Non-pigmented ciliary epithelial cell (primary cell): Measurements from ENCODE around the gene FUZ.

Experiments
- DNase-seq: peaks from one replicate; pipeline ENCODE4 v3.0.0-alpha.2; 2010; ENCODE audit warnings: low read depth

Gene FUZ

DNA sequence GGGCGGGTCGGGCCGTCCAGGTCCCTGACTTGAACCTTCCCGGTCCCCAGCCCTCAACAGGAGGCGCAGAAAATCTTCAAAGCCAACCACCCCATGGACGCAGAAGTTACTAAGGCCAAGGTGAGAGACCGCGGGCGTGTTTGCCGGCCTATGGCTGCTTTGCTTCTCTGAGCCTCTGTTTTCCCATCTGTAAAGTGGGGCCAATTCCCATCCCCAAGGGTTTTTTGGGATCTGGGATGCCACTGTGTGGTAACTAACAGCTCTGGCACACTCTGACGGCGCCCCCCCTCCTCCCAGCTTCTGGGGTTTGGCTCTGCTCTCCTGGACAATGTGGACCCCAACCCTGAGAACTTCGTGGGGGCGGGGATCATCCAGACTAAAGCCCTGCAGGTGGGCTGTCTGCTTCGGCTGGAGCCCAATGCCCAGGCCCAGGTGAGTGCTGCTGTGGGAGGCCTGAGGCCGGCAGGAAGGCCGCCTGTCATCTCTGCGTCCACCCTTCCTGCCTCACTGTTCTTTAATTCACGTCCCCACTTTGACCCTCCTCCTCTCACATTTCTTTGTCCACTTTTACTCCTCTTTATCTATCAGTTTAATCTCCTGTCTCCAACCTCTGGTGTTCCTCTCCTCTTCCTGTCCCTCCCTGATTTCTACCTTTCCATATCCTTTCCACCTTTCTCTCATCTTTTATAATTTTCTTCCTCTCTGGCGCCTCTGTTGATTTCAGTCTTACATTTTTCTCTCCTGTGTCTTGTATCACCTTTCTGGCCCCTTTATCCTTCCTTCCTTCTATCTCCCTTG, 7.1 kb downstream of the FUZ start:
- no peak for DNase-seq

DNA sequence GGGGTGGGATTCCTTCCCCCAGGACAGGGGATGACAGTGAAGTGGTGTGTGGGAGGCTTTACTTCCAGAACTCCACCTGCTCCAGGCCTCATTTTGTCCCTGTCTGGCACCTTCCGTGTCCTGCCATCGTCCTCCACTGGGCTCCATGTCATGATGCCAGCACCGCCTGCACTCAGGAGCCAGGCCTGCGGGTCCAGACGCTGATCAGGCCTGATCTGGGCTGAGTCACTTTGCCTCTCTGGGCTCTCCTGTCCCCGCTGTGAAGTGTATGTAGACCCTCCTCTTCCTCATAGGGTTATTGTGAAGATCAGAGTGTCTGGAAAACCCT, 9.6 kb downstream of the FUZ start:
- DNase-seq = no peak

DNA sequence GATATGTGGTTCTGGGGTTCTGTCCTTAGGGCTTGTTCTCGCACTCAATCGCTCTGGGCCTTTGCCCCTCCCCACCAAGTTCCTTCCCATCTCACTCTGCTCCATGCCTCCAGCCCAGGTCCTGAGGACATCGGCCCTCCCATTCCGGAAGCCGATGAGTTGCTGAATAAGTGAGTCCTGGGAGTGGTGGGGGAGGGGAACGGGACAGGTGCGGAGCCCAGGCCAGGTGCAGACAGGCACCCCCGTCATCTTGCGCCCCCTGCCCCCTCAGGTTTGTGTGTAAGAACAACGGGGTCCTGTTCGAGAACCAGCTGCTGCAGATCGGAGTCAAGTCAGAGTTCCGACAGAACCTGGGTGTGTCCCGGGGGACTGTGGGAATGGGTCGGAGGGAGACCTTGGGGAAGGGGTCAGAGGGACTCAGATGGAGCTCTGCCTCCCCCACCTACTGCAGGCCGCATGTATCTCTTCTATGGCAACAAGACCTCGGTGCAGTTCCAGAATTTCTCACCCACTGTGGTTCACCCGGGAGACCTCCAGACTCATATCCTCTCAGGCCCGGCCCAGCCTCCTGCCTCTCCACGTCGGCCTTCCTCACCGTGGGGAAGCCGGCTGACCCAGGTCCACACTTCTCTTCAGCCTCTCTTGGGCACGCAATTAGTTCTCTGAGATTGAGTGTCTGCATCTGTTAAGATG, 10.1 kb downstream of the FUZ start:
- no peak for DNase-seq

DNA sequence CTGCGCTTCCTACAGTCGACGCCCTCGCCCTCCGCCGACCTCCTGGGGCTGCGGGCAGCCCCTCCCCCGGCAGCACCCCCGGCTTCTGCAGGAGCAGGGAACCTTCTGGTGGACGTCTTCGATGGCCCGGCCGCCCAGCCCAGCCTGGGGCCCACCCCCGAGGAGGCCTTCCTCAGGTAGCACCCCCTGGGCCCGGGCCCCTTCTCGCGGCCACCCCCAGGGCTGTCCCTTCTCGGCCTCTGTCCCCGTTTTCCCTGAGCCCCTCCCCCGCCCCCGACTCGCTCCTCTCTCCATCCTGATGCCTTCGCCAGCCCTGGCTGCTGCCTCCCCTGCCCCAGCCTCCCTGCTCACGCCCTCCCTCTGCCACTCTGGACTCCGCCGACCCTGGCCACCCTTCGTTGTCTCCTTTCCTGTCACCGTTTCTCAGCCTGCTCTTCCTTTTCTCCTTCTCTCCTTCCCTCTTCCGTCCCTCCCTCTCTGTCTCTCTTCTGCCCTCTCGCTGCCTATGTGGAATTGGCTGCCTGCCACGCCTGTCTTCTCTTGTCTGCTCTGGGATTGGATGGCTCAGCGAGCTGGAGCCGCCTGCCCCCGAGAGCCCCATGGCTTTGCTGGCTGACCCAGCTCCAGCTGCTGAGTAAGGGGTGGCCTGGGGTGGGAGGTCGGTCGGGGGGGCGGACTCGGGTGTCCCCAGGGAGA, 11.0 kb downstream of the FUZ start:
- peak; percentile 60 for DNase-seq

DNA sequence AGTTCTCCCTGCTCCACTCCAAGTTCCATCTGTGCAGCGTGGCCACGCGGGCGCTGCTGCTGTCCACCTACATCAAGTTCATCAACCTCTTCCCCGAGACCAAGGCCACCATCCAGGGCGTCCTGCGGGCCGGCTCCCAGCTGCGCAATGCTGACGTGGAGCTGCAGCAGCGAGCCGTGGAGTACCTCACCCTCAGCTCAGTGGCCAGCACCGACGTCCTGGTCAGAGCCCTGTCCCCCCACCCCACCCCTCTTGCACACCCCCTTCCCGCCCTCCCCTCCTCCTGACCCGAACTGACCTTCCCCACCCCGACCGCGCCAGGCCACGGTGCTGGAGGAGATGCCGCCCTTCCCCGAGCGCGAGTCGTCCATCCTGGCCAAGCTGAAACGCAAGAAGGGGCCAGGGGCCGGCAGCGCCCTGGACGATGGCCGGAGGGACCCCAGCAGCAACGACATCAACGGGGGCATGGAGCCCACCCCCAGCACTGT, 11.6 kb downstream of the FUZ start:
- DNase-seq = no peak

DNA sequence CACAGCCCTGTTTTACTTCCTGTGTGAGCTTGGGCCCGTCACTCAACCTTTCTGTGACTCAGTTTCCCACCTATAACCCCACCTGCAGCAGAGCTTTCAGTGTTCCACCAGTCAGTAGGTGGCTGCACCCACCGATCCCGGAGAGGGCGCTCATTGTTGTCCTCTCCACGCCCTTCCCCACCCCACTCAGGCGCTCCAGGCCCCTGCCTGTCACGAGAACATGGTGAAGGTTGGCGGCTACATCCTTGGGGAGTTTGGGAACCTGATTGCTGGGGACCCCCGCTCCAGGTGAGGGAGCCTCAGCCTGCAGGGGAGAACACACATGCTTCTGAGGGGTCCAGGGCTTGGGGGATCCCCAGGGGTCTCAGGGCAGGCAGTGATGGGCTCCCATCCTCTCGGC, 12.3 kb downstream of the FUZ start:
- DNase-seq = no peak

DNA sequence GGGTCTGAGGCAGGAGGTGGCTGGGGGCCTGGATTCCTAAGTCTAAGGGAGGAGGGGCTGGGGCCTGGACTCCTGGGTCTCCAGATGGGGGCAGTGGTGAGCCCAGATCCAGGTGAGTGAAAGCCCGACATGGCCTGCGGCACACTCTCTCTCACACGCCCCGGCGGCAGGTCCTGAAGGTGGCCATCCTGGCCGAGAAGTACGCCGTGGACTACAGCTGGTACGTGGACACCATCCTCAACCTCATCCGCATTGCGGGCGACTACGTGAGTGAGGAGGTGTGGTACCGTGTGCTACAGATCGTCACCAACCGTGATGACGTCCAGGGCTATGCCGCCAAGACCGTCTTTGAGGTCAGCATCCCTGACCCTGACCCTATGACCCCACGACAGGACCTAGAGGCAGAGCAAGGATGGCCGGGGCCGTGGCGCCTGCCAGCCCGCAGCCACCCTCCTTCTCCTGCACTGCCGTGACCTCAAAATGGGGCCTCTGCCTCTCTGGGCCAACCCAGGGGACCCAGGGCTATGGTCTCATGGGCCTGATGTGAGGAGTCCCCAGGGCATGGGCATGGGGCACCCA, 13.2 kb downstream of the FUZ start:
- DNase-seq = no peak

DNA sequence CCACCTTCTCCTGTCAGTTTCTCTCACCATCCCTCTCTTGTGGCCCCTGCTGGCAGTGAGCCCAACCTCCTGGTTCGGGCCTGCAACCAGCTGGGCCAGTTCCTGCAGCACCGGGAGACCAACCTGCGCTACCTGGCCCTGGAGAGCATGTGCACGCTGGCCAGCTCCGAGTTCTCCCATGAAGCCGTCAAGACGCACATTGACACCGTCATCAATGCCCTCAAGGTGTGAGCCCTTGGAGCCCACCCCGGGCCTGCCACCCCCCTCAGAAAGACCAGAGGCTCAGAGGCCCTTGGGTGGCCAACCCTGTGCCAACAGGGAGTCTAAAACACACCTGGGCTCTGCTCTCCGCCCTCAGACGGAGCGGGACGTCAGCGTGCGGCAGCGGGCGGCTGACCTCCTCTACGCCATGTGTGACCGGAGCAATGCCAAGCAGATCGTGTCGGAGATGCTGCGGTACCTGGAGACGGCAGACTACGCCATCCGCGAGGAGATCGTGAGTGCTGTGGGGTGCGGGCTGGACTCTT, 13.8 kb downstream of the FUZ start:
- no peak for DNase-seq

DNA sequence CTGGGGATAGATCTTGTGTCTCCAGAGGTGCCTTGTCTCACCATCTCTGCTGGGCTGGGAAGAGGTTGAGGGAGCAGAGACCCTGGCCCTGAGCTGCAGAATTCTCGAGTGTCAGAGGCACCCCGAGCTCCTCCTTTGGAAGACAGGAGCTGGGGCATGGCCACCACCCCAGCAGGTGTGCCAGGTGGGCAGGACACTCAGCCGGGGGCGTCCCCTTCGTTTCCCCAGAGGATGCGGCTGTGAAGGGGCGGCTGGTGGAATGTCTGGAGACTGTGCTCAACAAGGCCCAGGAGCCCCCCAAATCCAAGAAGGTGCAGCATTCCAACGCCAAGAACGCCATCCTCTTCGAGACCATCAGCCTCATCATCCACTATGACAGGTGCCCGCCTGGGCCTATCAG, 14.5 kb downstream of the FUZ start:
- DNase-seq = no peak

DNA sequence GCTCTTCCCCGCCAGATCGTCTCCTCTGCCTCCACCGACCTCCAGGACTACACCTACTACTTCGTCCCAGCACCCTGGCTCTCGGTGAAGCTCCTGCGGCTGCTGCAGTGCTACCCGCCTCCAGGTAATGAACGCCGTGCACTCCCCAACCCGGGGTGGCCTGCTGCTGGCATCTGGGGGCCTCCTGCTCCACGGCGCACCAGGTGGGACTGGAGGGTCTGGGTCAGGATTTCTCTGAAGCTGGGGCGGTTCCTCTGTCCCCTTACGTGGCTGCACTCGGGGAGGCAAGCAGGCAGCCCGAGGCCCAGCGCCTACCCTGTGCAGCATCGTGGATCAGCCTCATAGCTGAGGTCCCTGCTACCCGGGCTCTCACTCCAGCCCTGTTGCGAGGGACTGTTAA, 17.5 kb downstream of the FUZ start:
- DNase-seq = no peak

DNA sequence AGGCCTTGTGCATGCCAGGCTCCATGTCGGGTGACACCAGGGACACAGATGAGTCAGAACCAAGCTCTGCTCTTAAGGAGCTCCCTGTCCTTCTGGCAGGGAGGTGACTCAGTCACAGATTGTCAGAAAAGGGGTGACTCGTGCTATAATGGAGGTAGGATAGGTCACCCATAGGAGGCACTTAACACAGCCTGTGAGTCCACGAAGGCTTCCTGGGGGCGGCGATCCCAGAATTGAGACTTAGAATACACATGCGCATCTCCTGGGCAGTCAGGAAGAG, 19.6 kb downstream of the FUZ start:
- DNase-seq = no peak

DNA sequence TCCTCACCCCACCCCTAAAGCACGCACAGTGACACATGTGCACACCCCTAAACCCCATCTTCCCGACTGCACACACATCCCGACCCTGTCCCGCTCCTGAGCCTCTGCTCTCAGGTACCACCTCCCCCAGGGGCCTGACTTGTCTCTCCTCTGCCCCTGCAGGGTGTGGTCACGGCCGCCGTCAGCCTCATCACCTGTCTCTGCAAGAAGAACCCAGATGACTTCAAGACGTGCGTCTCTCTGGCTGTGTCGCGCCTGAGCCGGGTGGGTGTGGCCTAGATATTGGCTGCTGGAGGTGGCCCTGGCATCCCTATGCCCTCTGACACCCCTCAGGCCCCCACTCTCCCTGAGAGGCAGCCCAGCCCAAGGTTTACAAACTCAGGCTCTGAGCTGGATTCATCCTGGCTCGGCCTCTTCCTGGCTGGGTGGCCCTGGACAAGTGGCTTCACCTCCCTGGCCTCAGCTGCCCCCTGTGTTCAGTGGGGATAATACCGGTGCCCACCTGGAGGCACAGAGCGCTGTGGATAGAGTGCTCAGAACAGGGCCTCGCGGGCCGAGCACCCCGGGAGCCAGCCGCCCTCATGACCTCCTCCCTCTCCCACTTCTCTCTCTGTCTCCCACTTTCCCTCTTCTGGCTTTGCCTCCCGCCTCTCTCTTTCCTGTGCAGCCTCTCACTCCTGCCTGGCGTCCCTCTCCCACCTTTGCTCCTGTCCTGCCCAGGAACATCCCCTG, 20.1 kb downstream of the FUZ start:
- DNase-seq = no peak

DNA sequence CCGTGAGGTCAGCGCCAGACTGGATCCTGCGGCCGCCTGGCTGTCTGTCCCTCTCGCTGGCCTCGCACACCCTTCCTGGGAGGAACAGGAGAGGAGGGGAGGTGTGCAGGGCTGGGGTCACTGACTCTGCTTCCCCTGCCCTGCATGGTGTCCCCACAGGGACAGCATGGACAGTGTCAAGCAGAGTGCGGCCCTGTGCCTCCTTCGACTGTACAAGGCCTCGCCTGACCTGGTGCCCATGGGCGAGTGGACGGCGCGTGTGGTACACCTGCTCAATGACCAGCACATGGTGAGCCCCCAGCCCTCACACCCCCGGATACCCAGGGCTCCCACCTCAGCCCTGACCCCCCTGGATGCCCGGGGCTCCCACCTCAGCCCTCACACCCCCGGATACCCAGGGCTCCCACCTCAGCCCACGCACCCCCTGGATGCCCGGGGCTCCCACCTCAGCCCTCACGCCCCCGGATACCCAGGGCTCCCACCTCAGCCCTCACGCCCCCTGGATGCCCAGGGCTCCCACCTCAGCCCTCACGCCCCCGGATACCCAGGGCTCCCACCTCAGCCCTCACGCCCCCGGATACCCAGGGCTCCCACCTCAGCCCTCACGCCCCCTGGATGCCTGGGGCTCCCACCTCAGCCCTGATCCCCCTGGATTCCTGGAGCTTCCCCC, 21.2 kb downstream of the FUZ start:
- DNase-seq = no peak

DNA sequence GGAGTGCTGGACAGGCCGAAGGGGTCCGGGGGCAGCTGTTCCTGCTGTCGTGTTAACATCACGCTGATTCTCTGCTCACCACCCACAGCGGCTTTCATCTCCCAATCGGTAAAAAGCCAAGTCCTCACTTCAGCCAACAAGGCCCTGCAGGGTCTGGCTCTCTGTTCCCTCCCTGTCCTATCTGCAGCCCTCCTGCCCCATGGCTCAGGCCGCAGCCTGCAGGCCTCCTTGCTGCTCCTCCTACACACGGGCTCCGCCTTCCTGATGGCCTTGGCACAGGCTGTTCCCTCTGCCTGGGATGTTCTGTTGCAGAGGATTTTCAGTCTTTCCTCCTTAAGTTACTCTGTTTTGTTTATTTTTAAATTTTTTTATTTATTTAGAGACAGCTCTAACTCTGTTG, 22.2 kb downstream of the FUZ start:
- DNase-seq = no peak

DNA sequence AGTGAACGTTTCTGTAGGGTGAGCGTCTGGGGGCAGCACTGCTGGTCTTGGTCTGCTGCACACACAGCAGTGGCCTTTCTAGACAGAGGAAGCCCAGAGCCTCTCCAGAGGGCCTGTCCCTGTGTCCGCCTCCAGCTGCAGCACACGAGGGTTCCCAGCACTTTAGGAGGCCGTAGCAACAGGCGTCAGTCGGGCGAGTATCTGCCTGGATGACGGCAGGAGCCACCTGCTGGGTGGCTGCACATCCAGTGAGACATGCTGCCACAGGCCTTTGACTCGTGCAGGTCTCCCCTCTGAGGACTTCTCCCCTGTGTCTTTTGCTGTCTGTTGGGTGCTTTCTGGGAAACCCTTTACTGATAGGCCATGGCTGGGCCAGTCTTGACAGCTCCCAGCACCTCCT, 24.2 kb downstream of the FUZ start:
- DNase-seq = no peak

DNA sequence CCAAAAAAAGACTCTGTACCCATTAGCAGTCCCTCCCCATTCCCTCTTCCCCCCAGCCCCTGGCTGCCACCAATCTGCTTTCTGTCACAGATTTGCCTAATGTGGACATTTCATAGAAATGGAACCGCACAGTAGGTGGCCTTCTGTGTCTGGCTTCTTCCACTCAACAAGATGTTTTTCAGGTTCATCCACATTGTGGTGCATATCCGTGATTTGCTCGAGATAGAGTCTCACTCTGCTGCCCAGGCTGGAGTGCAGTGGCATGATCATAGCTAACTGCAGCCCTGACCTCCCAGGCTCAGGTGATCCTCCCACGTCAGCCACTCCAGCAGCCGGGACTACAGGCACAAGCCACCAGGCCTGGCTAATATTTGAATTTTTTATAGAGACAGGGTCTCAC, 25.3 kb downstream of the FUZ start:
- no peak for DNase-seq

DNA sequence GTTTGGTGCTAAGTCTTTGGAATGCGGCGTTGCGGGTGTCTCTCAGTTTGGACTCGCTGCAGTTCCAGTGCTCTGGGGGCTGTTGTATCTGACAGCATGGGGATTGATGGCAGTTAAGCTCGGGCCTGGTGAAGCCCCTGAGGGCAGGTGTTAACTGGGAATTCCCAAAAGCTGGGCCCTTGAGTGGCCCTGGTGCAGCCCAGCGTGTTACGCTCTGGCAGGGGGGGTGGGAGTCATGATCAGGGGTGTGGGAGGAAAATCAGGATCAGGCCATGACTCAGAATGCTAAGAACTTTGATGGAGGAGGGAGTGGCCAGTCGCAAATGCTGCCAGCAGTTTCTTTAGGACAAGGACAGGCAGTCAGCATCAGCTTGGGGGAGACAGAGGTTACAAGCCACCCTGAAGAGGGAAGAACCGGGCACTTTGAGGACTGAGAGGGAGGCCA, 26.7 kb downstream of the FUZ start:
- no peak for DNase-seq

DNA sequence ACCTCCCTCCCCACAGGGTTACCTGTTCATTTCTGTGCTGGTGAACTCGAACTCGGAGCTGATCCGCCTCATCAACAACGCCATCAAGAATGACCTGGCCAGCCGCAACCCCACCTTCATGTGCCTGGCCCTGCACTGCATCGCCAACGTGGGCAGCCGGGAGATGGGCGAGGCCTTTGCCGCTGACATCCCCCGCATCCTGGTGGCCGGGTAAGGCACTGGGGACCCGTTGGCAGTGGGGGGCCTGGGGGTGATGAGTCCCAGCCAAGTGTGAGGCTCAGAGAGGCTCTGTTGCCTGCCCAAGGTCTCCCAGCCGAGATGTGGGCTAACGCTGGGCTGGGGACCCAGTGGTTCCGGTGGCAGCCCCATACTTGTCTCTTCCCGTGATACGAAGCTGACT, 30.6 kb downstream of the FUZ start:
- DNase-seq = no peak

DNA sequence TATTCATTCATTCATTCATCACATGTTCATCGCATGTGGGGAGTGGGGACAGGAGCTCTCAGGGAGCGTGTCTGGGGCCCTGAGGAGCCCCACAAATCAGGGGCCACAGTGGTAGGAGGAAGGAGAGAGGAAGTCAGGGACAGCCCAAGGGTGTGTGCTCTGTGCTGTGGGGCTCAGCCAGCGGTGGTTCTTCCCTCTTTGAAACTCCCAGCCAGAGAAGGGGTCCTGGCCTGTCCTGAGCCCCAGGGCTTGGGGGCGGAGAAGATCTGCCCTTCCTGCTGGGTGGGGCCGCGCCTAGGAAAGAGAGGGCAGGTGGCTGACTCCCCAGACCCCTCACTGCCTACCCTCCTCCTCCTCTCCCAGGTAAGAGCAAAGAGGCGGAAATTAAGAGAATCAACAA, 31.7 kb downstream of the FUZ start:
- DNase-seq = no peak

DNA sequence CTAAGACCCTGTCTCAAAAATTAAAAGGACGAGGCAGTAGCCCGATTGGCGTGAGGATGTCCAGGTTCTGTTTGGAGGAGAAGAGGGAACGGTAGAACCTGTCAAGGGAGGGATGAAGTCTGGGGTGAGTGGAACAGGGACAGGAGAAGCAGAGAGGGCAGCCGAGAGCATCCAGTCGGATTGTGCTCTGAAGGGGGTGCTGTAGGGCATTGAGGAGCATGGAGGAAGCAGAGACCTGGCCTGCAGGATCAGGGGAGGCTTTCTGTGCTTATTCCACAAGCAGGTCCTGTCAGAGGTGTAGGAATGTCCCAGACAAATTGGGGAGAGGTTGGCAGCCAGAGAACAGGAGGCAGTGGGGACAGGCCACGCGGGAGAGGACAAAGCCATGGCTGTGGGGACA, 32.2 kb downstream of the FUZ start:
- DNase-seq = no peak

DNA sequence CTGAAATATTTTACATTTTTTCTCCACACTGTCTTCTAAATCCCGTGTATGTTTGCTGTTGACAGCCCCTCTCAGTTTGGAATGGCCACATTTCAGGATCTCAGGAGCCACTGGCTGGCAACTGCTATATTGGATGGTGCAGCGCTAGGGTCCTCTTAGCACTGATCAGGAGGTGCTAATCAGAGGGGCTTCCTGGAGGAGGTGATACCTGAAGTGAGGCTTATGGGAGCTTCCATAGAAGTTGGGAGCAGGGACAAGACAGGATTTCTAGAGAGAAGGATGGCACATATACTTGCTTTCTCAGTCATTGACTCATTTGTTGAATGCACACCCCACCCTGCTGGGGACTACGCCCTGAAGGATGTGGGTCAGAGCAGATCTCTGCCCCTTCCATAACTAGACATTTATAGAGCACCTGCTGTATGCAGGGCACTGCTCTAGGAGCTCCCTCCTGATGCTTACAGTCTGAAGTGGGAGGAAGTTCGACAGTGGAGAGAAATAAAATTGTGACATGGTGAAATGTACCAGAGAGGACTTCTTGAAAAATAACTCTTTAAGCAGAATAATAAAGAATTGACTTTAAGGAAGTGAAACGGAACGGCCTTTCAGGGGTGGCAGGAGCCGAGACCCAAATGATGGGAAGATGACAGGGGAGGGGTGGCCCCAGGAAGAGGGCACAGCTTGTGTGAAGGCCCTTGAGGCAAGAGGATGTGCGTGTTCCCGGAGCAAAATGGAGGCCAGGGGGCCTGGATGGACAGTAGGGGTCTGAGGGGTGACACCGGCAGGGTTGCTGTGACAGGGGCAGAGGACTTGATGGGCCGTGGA, 33.1 kb downstream of the FUZ start:
- DNase-seq = no peak
